Upper lobe of left lung (tissue), 4 donors: Measurements from ENCODE around the gene RNASET2.

Experiments
- CTCF ChIP-seq, 6 experiments: fragments of 450-650 bp in 4 of 6; fragments of 200-600 bp in 2 of 6; sonication (generic) in 2 of 6; IDR thresholded peaks; one replicate each; pipeline ENCODE4 v1.5.1; 2016 to 2019; ENCODE audit warnings: antibody characterized with exemption in 6 of 6
- POLR2A ChIP-seq, 4 donors: fragments of 450-650 bp; IDR thresholded peaks; one replicate each; pipeline ENCODE4 v1.5.1; 2016 to 2017; ENCODE audit warnings: antibody characterized with exemption in 4 of 4, mild to moderate bottlenecking in 2 of 4
- POLR2AphosphoS5 ChIP-seq, 2 donors: sonication (generic); formaldehyde crosslinking; IDR thresholded peaks; one replicate each; pipeline ENCODE4 v1.5.1; 2017; ENCODE audit warnings: antibody characterized with exemption in 2 of 2

- TF ChIP-seq POLR2A (IDR thresholded peaks at IDR 0.05) (no peak), CTCF (IDR thresholded peaks at IDR 0.05) (no peak), POLR2AphosphoS5 (IDR thresholded peaks at IDR 0.05) (no peak)
These were observed 24.2 kb downstream of the RNASET2 start for GRCh38 chr6:166932116-166932515.
